DMS53 treated with DMSO at 0.1 percent for 48 hours (cell line): ENCODE results near the gene DENND1A.

Experiments
- DNase-seq: peaks from one replicate; lab custom pipeline; 2025; ENCODE audit not compliant: unreplicated experiment; lab: John Stamatoyannopoulos, UW

The DENND1A gene

GRCh38 chr9:123421801-123422455 lies 508.0 kb downstream of the DENND1A start:
- no peak for DNase-seq

- no peak for DNase-seq
Measured at GRCh38 chr9:123421186-123421585, 508.7 kb downstream of the DENND1A start.

GRCh38 chr9:123420592-123421111 lies 509.3 kb downstream of the DENND1A start:
- DNase-seq = no peak

- no peak for DNase-seq
Measured at GRCh38 chr9:123419721-123420591, 510.0 kb downstream of the DENND1A start.

- no peak for DNase-seq
Measured at GRCh38 chr9:123419091-123419490, 510.8 kb downstream of the DENND1A start.

GRCh38 chr9:123418506-123418905 lies 511.4 kb downstream of the DENND1A start:
- no peak for DNase-seq

GRCh38 chr9:123418052-123418430 lies 511.9 kb downstream of the DENND1A start:
- DNase-seq = no peak

GRCh38 chr9:123417289-123418051 lies 512.5 kb downstream of the DENND1A start:
- no peak for DNase-seq

- no peak for DNase-seq
Measured at GRCh38 chr9:123416176-123416575, 513.8 kb downstream of the DENND1A start.

- no peak for DNase-seq
Measured at GRCh38 chr9:123414936-123415930, 514.7 kb downstream of the DENND1A start.

GRCh38 chr9:123414204-123414603 lies 515.7 kb downstream of the DENND1A start:
- no peak for DNase-seq

- no peak for DNase-seq
Measured at GRCh38 chr9:123412171-123412820, 517.6 kb downstream of the DENND1A start.

GRCh38 chr9:123411636-123412035 lies 518.3 kb downstream of the DENND1A start:
- no peak for DNase-seq

- no peak for DNase-seq
Measured at GRCh38 chr9:123411191-123411590, 518.7 kb downstream of the DENND1A start.

- DNase-seq = no peak
Measured at GRCh38 chr9:123410281-123410910, 519.5 kb downstream of the DENND1A start.

- no peak for DNase-seq
Measured at GRCh38 chr9:123408313-123409262, 521.3 kb downstream of the DENND1A start.

GRCh38 chr9:123407217-123407851 lies 522.6 kb downstream of the DENND1A start:
- DNase-seq = no peak
